Esophagus muscularis mucosa (tissue), 4 donors: ENCODE measurements around the gene ULK4. TPM values are rescaled to one million over a fixed set of nuclear protein-coding genes. Genes with fewer than 3 reads are reported as not detected.

Experiments used
- DNase-seq: peaks from one replicate; pipeline ENCODE4 v3.0.0-alpha.2; 2017; ENCODE audit errors: extremely low spot score
- H3K27ac ChIP-seq, 4 donors: fragments of 200-600 bp; sonication (generic); replicated peaks in 1 of 4; 1 replicate in 3 of 4; 2 replicates in 1 of 4; pipeline ENCODE4 v1.5.1; 2016 to 2019; ENCODE audit warnings: mild to moderate bottlenecking in 1 of 4
- H3K27me3 ChIP-seq, 4 donors: fragments of 200-600 bp; sonication (generic); one replicate each; pipeline versions ENCODE4 v1.5.1 to v1.6.0; 2016 to 2019
- H3K36me3 ChIP-seq, 4 donors: fragments of 200-600 bp; sonication (generic); one replicate each; pipeline ENCODE4 v1.5.1; 2016 to 2019
- H3K4me1 ChIP-seq, 4 donors: fragments of 200-600 bp; sonication (generic); one replicate each; pipeline ENCODE4 v1.5.1; 2016 to 2019
- H3K4me3 ChIP-seq, 4 donors: fragments of 200-600 bp; sonication (generic); 1 replicate in 2 of 4; 2 replicates in 2 of 4; pipeline ENCODE4 v1.5.1; 2016 to 2019; ENCODE audit warnings: mild to moderate bottlenecking in 4 of 4, moderate library complexity in 1 of 4
- H3K9me3 ChIP-seq, 4 donors: fragments of 200-600 bp; sonication (generic); 1 replicate in 3 of 4; 2 replicates in 1 of 4; pipeline ENCODE4 v1.5.1; 2016 to 2019
- CTCF ChIP-seq, 3 experiments: fragments of 200-600 bp in 2 of 3; fragments of 450-650 bp in 1 of 3; sonication (generic) in 2 of 3; IDR thresholded peaks; one replicate each; pipeline ENCODE4 v1.5.1; 2017 to 2019; ENCODE audit warnings: antibody characterized with exemption in 3 of 3, mild to moderate bottlenecking in 2 of 3, moderate library complexity in 1 of 3
- EP300 ChIP-seq: sonication (generic); formaldehyde crosslinking; IDR thresholded peaks from one replicate; pipeline ENCODE4 v1.6.1; 2017; ENCODE audit warnings: antibody characterized with exemption
- POLR2A ChIP-seq: fragments of 450-650 bp; IDR thresholded peaks from one replicate; pipeline ENCODE4 v1.6.1; 2017; ENCODE audit warnings: antibody characterized with exemption, moderate library complexity, mild to moderate bottlenecking, low read depth
- POLR2AphosphoS5 ChIP-seq, 2 donors: sonication (generic); formaldehyde crosslinking; IDR thresholded peaks; one replicate each; pipeline ENCODE4 v1.6.1; 2017; ENCODE audit warnings: antibody characterized with exemption in 2 of 2
- WGBS: methylation state at CpG from one replicate; pipeline ENCODE4 v1.1.5; 2018; 5-methylcytosine and 5-hydroxymethylcytosine counted together
- intact Hi-C: fragments of 100-400 bp; cut with DNase I; formaldehyde crosslinking; loops from one replicate; pipeline ENCODE4 v1.15.1; 2023
- total RNA-seq, 4 donors: library from RNA; depleted of rRNA; stranded (reverse); fragments of >200 nt; gene quantifications; one replicate each; pipeline versions ENCODE4 v1.1.0 to v1.2.1, GENCODE V29; 2016

The ULK4 gene
- total RNA-seq, 4 donors from 2014 or later: 4.2 to 15.4 (median 11.0) TPM

- H3K4me1 ChIP-seq: no peaks in the 10 kb centered on the region
- peaks cover 0 to 8% (median 3%) of the 10 kb centered on the region in 4 donors for H3K9me3 ChIP-seq
- intact Hi-C loops: no loop called here
- H3K27ac ChIP-seq: no peak overlapping the region
- DNase-seq: no peak
- H3K27me3 ChIP-seq: no peaks in the 10 kb centered on the region
- no peak overlapping the region for H3K4me3 ChIP-seq
- H3K36me3 ChIP-seq: no peaks in the 10 kb centered on the region
- WGBS: 93% methylated on average over 10 of the region's 12 CpGs
- TF ChIP-seq POLR2AphosphoS5 (IDR thresholded peaks at IDR 0.05) (no peak), POLR2A (no peak), CTCF (IDR thresholded peaks at IDR 0.05) (no peak), EP300 (no peak)
These were observed 531.0 kb downstream of the ULK4 start for GRCh38 chr3:41430886-41431285.

- DNase-seq: no peak
- TF ChIP-seq EP300 (no peak), CTCF (IDR thresholded peaks at IDR 0.05) (no peak), POLR2A (no peak), POLR2AphosphoS5 (IDR thresholded peaks at IDR 0.05) (no peak)
- Histone ChIP-seq H3K9me3 (peaks cover 0 to 8% (median 3%) of the 10 kb centered on the region in 4 donors), H3K4me1 (no peaks in the 10 kb centered on the region), H3K27ac (no peak overlapping the region), H3K27me3 (no peaks in the 10 kb centered on the region), H3K4me3 (no peak overlapping the region), H3K36me3 (no peaks in the 10 kb centered on the region)
- 83% methylated on average over 3 of the region's 3 CpGs for WGBS
- intact Hi-C loops: no loop called here
These were observed 531.5 kb downstream of the ULK4 start for GRCh38 chr3:41430391-41430790.

- intact Hi-C loops: no loop called here
- WGBS: 92% methylated on average over 3 of the region's 3 CpGs
These were observed 535.4 kb downstream of the ULK4 start for GRCh38 chr3:41426485-41426884.

GRCh38 chr3:41424543-41425300 lies 537.2 kb downstream of the ULK4 start:
- intact Hi-C loops: no loop called here
- 90% methylated on average over 4 of the region's 4 CpGs for WGBS
- DNase-seq: no peak
- Histone ChIP-seq H3K4me3 (no peak overlapping the region), H3K9me3 (peaks cover 0 to 8% (median 3%) of the 10 kb centered on the region in 4 donors), H3K36me3 (no peaks in the 10 kb centered on the region), H3K27me3 (no peaks in the 10 kb centered on the region), H3K4me1 (no peaks in the 10 kb centered on the region), H3K27ac (no peak overlapping the region)
- TF ChIP-seq POLR2AphosphoS5 (IDR thresholded peaks at IDR 0.05) (no peak), CTCF (IDR thresholded peaks at IDR 0.05) (no peak), POLR2A (no peak), EP300 (no peak)

More at GRCh38 chr3:41426485-41426884, 535.4 kb downstream of the ULK4 start:
- Histone ChIP-seq H3K27ac (no peak overlapping the region), H3K4me1 (no peaks in the 10 kb centered on the region), H3K27me3 (no peaks in the 10 kb centered on the region), H3K4me3 (no peak overlapping the region), H3K36me3 (no peaks in the 10 kb centered on the region), H3K9me3 (peaks cover 0 to 8% (median 3%) of the 10 kb centered on the region in 4 donors)
- DNase-seq: no peak
- TF ChIP-seq POLR2A (no peak), CTCF (IDR thresholded peaks at IDR 0.05) (no peak), POLR2AphosphoS5 (IDR thresholded peaks at IDR 0.05) (no peak), EP300 (no peak)
